ENCODE data around the gene SPSB1.

DNA sequence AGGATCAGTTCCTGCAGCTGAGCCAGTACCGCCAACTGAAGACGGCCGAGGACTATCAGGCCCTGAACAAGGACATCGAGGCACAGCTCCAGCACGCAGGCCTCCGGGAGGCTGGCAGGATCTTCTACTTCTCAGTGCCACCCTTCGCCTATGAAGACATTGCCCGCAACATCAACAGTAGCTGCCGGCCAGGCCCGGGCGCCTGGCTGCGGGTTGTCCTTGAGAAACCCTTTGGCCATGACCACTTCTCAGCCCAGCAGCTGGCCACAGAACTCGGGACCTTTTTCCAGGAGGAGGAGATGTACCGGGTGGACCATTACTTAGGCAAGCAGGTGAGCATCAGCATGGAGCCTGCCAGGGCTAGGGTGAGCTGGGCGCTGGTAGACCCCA, 47.5 kb upstream of the SPSB1 start:
- TF ChIP-seq, protein P1, sequence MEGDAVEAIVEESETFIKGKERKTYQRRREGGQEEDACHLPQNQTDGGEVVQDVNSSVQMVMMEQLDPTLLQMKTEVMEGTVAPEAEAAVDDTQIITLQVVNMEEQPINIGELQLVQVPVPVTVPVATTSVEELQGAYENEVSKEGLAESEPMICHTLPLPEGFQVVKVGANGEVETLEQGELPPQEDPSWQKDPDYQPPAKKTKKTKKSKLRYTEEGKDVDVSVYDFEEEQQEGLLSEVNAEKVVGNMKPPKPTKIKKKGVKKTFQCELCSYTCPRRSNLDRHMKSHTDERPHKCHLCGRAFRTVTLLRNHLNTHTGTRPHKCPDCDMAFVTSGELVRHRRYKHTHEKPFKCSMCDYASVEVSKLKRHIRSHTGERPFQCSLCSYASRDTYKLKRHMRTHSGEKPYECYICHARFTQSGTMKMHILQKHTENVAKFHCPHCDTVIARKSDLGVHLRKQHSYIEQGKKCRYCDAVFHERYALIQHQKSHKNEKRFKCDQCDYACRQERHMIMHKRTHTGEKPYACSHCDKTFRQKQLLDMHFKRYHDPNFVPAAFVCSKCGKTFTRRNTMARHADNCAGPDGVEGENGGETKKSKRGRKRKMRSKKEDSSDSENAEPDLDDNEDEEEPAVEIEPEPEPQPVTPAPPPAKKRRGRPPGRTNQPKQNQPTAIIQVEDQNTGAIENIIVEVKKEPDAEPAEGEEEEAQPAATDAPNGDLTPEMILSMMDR (conservative IDR thresholded peaks at IDR 0.05; ENCODE audit: low read depth, low read length): no peak
- no peak for TF ChIP-seq MAFK (IDR thresholded peaks at IDR 0.05; ENCODE audit: low read depth, low read length)
- no peak for TF ChIP-seq SMC3 (IDR thresholded peaks at IDR 0.05; ENCODE audit: low read depth, low read length)
- TF ChIP-seq MXI1 (IDR thresholded peaks at IDR 0.05; ENCODE audit: borderline replicate concordance, low read depth, low read length): no peak
- TF ChIP-seq CHD1 (IDR thresholded peaks at IDR 0.05; ENCODE audit: low read depth, low read length): no peak
- no peak for TF ChIP-seq CEBPB (IDR thresholded peaks at IDR 0.05; ENCODE audit: low read depth, low read length)
- no peak for TF ChIP-seq RFX5 (IDR thresholded peaks at IDR 0.05; ENCODE audit: low read depth, low read length)
- TF ChIP-seq POLR2A (IDR thresholded peaks at IDR 0.05; ENCODE audit: low read depth, low read length): no peak
- no peak for TF ChIP-seq BHLHE40 (IDR thresholded peaks at IDR 0.05; ENCODE audit: low read depth, low read length)
- TF ChIP-seq MAZ (IDR thresholded peaks at IDR 0.05; ENCODE audit: borderline replicate concordance, low read depth, low read length): no peak

All from IMR-90 (cell line).